ENCODE data around the gene CCDC24. TPM values are rescaled to one million over a fixed set of nuclear protein-coding genes. Genes with fewer than 3 reads are reported as not detected.

The CCDC24 gene
- total and polyA plus RNA-seq, 9 of the 15 experiments (the other 6 are each of a cell fraction or from before 2014, with no cell fraction given), result 0.31 to 4.5 (median 1.5) TPM

DNA sequence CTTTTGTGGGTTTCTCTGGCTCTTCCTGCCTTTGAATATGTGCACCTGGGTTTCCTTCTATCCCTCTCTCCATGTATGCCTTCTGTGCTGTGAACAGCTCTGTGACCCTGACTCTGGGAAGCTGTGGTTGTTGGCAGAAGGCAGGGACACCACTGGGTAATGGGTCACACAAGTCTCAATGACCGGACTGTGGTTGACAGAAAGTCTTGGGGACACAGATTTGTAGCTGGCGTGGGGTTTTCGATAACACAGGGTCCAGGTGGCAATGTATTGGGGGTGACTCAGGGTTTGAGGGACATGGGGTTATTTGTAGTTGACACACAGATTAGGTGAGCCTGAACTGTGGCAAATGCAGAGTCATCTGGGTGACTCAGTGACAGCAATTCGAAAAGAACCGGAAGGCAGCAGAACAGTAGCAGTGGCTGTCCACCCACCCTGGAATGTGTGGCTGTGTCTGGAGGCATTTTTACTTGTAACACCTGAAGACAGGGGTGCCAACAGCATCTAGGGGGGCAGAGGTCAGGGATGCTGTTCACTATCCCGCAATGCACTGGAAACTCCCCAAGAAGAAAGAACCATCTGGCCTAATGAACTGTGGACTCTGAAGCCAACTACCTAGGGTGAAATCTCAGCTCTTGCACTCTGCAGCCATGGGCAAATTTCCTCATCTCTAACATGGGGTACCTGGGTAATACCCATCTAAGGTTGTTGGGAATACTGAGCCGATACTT is 52.8 kb downstream of the CCDC24 start (continued):
- 0 out of 2 replicates have a peak, but pooled peaks have one; percentile 52 for TF ChIP-seq ZNF592 (IDR thresholded peaks at IDR 0.05)
- TF ChIP-seq, protein P1, sequence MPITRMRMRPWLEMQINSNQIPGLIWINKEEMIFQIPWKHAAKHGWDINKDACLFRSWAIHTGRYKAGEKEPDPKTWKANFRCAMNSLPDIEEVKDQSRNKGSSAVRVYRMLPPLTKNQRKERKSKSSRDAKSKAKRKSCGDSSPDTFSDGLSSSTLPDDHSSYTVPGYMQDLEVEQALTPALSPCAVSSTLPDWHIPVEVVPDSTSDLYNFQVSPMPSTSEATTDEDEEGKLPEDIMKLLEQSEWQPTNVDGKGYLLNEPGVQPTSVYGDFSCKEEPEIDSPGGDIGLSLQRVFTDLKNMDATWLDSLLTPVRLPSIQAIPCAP (CRISPR knock-in tag; IDR thresholded peaks at IDR 0.05; ENCODE audit: borderline replicate concordance), result no peak
- no peak for TF ChIP-seq NELFE (IDR thresholded peaks at IDR 0.05; ENCODE audit: insufficient read depth, insufficient read length)
- TF ChIP-seq ZEB2 (IDR thresholded peaks at IDR 0.05), result peak; percentile 86
- no peak for TF ChIP-seq ZNF431 (CRISPR knock-in tag; IDR thresholded peaks at IDR 0.05)
- no peak for TF ChIP-seq ZC3H11A (IDR thresholded peaks at IDR 0.05; ENCODE audit: low read depth, low read length)
- no peak for TF ChIP-seq CBX5 (IDR thresholded peaks at IDR 0.05; ENCODE audit: borderline replicate concordance, low read depth)
- no peak for TF ChIP-seq DDX20 (tag; IDR thresholded peaks at IDR 0.05; ENCODE audit: low read depth)
- TF ChIP-seq, protein P2, sequence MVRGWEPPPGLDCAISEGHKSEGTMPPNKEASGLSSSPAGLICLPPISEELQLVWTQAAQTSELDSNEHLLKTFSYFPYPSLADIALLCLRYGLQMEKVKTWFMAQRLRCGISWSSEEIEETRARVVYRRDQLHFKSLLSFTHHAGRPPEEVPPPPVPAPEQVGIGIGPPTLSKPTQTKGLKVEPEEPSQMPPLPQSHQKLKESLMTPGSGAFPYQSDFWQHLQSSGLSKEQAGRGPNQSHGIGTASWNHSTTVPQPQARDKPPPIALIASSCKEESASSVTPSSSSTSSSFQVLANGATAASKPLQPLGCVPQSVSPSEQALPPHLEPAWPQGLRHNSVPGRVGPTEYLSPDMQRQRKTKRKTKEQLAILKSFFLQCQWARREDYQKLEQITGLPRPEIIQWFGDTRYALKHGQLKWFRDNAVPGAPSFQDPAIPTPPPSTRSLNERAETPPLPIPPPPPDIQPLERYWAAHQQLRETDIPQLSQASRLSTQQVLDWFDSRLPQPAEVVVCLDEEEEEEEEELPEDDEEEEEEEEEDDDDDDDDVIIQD (CRISPR knock-in tag; IDR thresholded peaks at IDR 0.05), result no peak
- TF ChIP-seq BRF2 (IDR thresholded peaks at IDR 0.05; ENCODE audit: borderline replicate concordance, insufficient read depth, insufficient read length), result no peak
- TF ChIP-seq, protein P3, sequence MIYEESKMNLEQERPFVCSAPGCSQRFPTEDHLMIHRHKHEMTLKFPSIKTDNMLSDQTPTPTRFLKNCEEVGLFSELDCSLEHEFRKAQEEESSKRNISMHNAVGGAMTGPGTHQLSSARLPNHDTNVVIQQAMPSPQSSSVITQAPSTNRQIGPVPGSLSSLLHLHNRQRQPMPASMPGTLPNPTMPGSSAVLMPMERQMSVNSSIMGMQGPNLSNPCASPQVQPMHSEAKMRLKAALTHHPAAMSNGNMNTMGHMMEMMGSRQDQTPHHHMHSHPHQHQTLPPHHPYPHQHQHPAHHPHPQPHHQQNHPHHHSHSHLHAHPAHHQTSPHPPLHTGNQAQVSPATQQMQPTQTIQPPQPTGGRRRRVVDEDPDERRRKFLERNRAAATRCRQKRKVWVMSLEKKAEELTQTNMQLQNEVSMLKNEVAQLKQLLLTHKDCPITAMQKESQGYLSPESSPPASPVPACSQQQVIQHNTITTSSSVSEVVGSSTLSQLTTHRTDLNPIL (CRISPR knock-in tag; IDR thresholded peaks at IDR 0.05), result no peak
- TF ChIP-seq, protein P4, sequence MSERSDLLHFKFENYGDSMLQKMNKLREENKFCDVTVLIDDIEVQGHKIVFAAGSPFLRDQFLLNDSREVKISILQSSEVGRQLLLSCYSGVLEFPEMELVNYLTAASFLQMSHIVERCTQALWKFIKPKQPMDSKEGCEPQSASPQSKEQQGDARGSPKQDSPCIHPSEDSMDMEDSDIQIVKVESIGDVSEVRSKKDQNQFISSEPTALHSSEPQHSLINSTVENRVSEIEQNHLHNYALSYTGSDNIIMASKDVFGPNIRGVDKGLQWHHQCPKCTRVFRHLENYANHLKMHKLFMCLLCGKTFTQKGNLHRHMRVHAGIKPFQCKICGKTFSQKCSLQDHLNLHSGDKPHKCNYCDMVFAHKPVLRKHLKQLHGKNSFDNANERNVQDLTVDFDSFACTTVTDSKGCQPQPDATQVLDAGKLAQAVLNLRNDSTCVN (CRISPR knock-in tag; IDR thresholded peaks at IDR 0.05), result no peak
- TF ChIP-seq NFIX (CRISPR knock-in tag; IDR thresholded peaks at IDR 0.05; ENCODE audit: low read depth), result no peak
- TF ChIP-seq ZNF175 (CRISPR knock-in tag; IDR thresholded peaks at IDR 0.05; ENCODE audit: low read depth), result no peak
- TF ChIP-seq, protein P5, sequence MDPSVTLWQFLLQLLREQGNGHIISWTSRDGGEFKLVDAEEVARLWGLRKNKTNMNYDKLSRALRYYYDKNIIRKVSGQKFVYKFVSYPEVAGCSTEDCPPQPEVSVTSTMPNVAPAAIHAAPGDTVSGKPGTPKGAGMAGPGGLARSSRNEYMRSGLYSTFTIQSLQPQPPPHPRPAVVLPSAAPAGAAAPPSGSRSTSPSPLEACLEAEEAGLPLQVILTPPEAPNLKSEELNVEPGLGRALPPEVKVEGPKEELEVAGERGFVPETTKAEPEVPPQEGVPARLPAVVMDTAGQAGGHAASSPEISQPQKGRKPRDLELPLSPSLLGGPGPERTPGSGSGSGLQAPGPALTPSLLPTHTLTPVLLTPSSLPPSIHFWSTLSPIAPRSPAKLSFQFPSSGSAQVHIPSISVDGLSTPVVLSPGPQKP (CRISPR knock-in tag; IDR thresholded peaks at IDR 0.05), result no peak
